Mesenchymal stem cell (in vitro differentiated cells and primary cell): ENCODE results near the gene CFAP97.
"Not testable (repeated sequence)": the region's sequence is repeated elsewhere in the genome, so short reads cannot be mapped to it uniquely, and the experiment has no call there.

Source experiments
- DNase-seq: peaks from one replicate; pipeline ENCODE4 v3.0.0-alpha.2; 2013
- H2AFZ ChIP-seq: one replicate; pipeline ENCODE4 v1.6.1; 2013; ENCODE audit warnings: low read depth, mild to moderate bottlenecking, control low read depth, inconsistent platforms, low read length, moderate library complexity
- H2AK5ac ChIP-seq: 2 replicates; pipeline ENCODE4 v1.6.1; 2013; ENCODE audit warnings: low read length, moderate library complexity, mild to moderate bottlenecking, inconsistent platforms; ENCODE audit not compliant: severe bottlenecking
- H2BK120ac ChIP-seq: one replicate; pipeline ENCODE4 v1.6.1; 2013; ENCODE audit warnings: low read depth, mild to moderate bottlenecking, inconsistent platforms, low read length, moderate library complexity
- H2BK12ac ChIP-seq, 2 experiments: one replicate each; pipeline ENCODE4 v1.6.1; 2013; ENCODE audit warnings: inconsistent platforms in 2 of 2, low read length in 2 of 2, mild to moderate bottlenecking in 2 of 2, moderate library complexity in 2 of 2, control low read depth in 1 of 2
- H2BK15ac ChIP-seq: one replicate; pipeline ENCODE4 v1.6.1; 2013; ENCODE audit warnings: mild to moderate bottlenecking, low read depth, inconsistent platforms; ENCODE audit not compliant: poor library complexity, severe bottlenecking
- H2BK5ac ChIP-seq: 2 replicates; pipeline ENCODE4 v1.6.1; 2013; ENCODE audit warnings: low read depth, mild to moderate bottlenecking, low read length, control low read depth, inconsistent platforms; ENCODE audit not compliant: poor library complexity, severe bottlenecking
- H3K14ac ChIP-seq, 2 experiments: one replicate each; pipeline ENCODE4 v1.6.1; 2013; ENCODE audit warnings: inconsistent platforms in 2 of 2, low read length in 2 of 2, control low read depth in 1 of 2, mild to moderate bottlenecking in 1 of 2, moderate library complexity in 1 of 2
- H3K18ac ChIP-seq, 2 experiments: one replicate each; pipeline ENCODE4 v1.6.1; 2013; ENCODE audit warnings: inconsistent platforms in 2 of 2, low read length in 2 of 2, control low read depth in 1 of 2, low read depth in 1 of 2, mild to moderate bottlenecking in 1 of 2
- H3K23ac ChIP-seq, 2 experiments: one replicate each; pipeline ENCODE4 v1.6.1; 2013; ENCODE audit warnings: inconsistent platforms in 2 of 2, low read length in 2 of 2, mild to moderate bottlenecking in 2 of 2, moderate library complexity in 2 of 2, control low read depth in 1 of 2
- H3K27ac ChIP-seq: 2 replicates; pipeline ENCODE4 v1.5.1; 2013; ENCODE audit warnings: mild to moderate bottlenecking, moderate library complexity, low read length, control low read depth, inconsistent platforms; ENCODE audit not compliant: poor library complexity, severe bottlenecking
- H3K27me3 ChIP-seq, 2 experiments: 2 replicates each; pipeline versions ENCODE4 v1.6.1 to v1.7.0; 2013; ENCODE audit warnings: low read length in 2 of 2, mild to moderate bottlenecking in 2 of 2, moderate library complexity in 2 of 2, control low read depth in 1 of 2, inconsistent platforms in 1 of 2; ENCODE audit not compliant: control insufficient read depth in 1 of 2, insufficient read depth in 1 of 2
- H3K36me3 ChIP-seq, 2 experiments: 2 replicates each; pipeline versions ENCODE4 v1.6.1 to v1.7.0; 2013; ENCODE audit warnings: low read length in 2 of 2, control low read depth in 1 of 2, inconsistent platforms in 1 of 2, low read depth in 1 of 2, mild to moderate bottlenecking in 1 of 2; ENCODE audit not compliant: insufficient read depth in 2 of 2, control insufficient read depth in 1 of 2
- H3K4ac ChIP-seq, 2 experiments: one replicate each; pipeline ENCODE4 v1.6.1; 2013; ENCODE audit warnings: inconsistent platforms in 2 of 2, low read length in 2 of 2, mild to moderate bottlenecking in 2 of 2, moderate library complexity in 2 of 2, control low read depth in 1 of 2, low read depth in 1 of 2
- H3K4me1 ChIP-seq: 2 replicates; pipeline ENCODE4 v1.6.1; 2013; ENCODE audit warnings: low read depth, low read length, control low read depth; ENCODE audit not compliant: control insufficient read depth, insufficient read depth
- H3K4me2 ChIP-seq: 2 replicates; pipeline ENCODE4 v1.6.1; 2013; ENCODE audit warnings: low read length, mild to moderate bottlenecking, inconsistent platforms; ENCODE audit not compliant: poor library complexity, severe bottlenecking
- H3K4me3 ChIP-seq, 2 experiments: 2 replicates each; pipeline versions ENCODE4 v1.5.1 to v1.7.0; 2013; ENCODE audit warnings: low read length in 2 of 2, mild to moderate bottlenecking in 2 of 2, control low read depth in 1 of 2, low read depth in 1 of 2; ENCODE audit not compliant: insufficient read depth in 1 of 2
- H3K79me1 ChIP-seq: replicated peaks from 2 replicates; pipeline ENCODE4 v1.6.1; 2013; ENCODE audit warnings: mild to moderate bottlenecking, control low read depth, low read length, inconsistent platforms; ENCODE audit not compliant: poor library complexity, severe bottlenecking
- H3K9ac ChIP-seq: 2 replicates; pipeline ENCODE4 v1.7.0; 2013; ENCODE audit warnings: mild to moderate bottlenecking, low read length, moderate library complexity
- H3K9me3 ChIP-seq: 2 replicates; pipeline ENCODE4 v1.7.0; 2013; ENCODE audit warnings: mild to moderate bottlenecking, low read length; ENCODE audit not compliant: control insufficient read depth
- H4K8ac ChIP-seq: one replicate; pipeline ENCODE4 v1.6.1; 2013; ENCODE audit warnings: inconsistent platforms, mild to moderate bottlenecking, low read length, moderate library complexity
- H4K91ac ChIP-seq: one replicate; pipeline ENCODE4 v1.6.1; 2013; ENCODE audit warnings: mild to moderate bottlenecking, low read length, inconsistent platforms
- WGBS: methylation state at CpG from one replicate; pipeline ENCODE4 v1.1.7; 2013; ENCODE audit warnings: mixed read lengths; 5-methylcytosine and 5-hydroxymethylcytosine counted together

Gene CFAP97

GRCh38 chr4:185240486-185240885 is 36.7 kb upstream of the CFAP97 start:
- not testable (repeated sequence) for H2BK12ac ChIP-seq, H3K23ac ChIP-seq, H2BK5ac ChIP-seq, H3K27ac ChIP-seq, H3K4me1 ChIP-seq, H3K36me3 ChIP-seq, DNase-seq, H3K4me3 ChIP-seq, H4K91ac ChIP-seq, H3K4me2 ChIP-seq, H2AK5ac ChIP-seq, H2BK15ac ChIP-seq, H3K14ac ChIP-seq, H4K8ac ChIP-seq, H3K4ac ChIP-seq, H3K27me3 ChIP-seq, H2BK120ac ChIP-seq, H3K9me3 ChIP-seq, H3K9ac ChIP-seq, H2AFZ ChIP-seq, H3K18ac ChIP-seq
- no CpG with 5 or more reads among the region's 32 CpGs for WGBS
- peaks cover 29% of the 10 kb centered on the region for H3K79me1 ChIP-seq

GRCh38 chr4:185238750-185239149 is 35.0 kb upstream of the CFAP97 start:
- no peak overlapping the region for H4K91ac ChIP-seq
- no peaks in the 10 kb centered on the region for H3K27me3 ChIP-seq
- peak; percentile 22 for DNase-seq
- H4K8ac ChIP-seq, result no peak overlapping the region
- H2BK120ac ChIP-seq, result no peak overlapping the region
- no peak overlapping the region for H2AK5ac ChIP-seq
- peak overlapping the region in 1 of 2 experiments; percentile 16 for H2BK12ac ChIP-seq
- no peaks in the 10 kb centered on the region for H3K36me3 ChIP-seq
- no peak overlapping the region for H3K4me3 ChIP-seq
- no peak overlapping the region for H3K23ac ChIP-seq
- H3K4me1 ChIP-seq, result no peaks in the 10 kb centered on the region
- 98% methylated on average over 4 of the region's 4 CpGs for WGBS
- H3K4me2 ChIP-seq, result no peak overlapping the region
- no peak overlapping the region for H2AFZ ChIP-seq
- peak overlapping the region; percentile 60 for H3K9ac ChIP-seq
- H3K14ac ChIP-seq, result no peak overlapping the region
- H3K79me1 ChIP-seq, result peaks cover 28% of the 10 kb centered on the region
- H3K9me3 ChIP-seq, result no peaks in the 10 kb centered on the region
- H3K27ac ChIP-seq, result no peak overlapping the region
- peak overlapping the region in 1 of 2 experiments; percentile 49 for H3K18ac ChIP-seq
- H2BK5ac ChIP-seq, result no peak overlapping the region
- no peak overlapping the region for H3K4ac ChIP-seq
- H2BK15ac ChIP-seq, result no peak overlapping the region

GRCh38 chr4:185238215-185238681 is 34.4 kb upstream of the CFAP97 start:
- H4K8ac ChIP-seq, result no peak overlapping the region
- no peak overlapping the region for H2BK15ac ChIP-seq
- H3K79me1 ChIP-seq, result peaks cover 26% of the 10 kb centered on the region
- H2BK5ac ChIP-seq, result no peak overlapping the region
- no peaks in the 10 kb centered on the region for H3K9me3 ChIP-seq
- peak overlapping the region; percentile 60 for H3K9ac ChIP-seq
- H3K14ac ChIP-seq, result no peak overlapping the region
- no peaks in the 10 kb centered on the region for H3K36me3 ChIP-seq
- no peaks in the 10 kb centered on the region for H3K27me3 ChIP-seq
- H4K91ac ChIP-seq, result no peak overlapping the region
- WGBS, result 57% methylated on average over 5 of the region's 5 CpGs
- H3K23ac ChIP-seq, result no peak overlapping the region
- no peaks in the 10 kb centered on the region for H3K4me1 ChIP-seq
- H2AK5ac ChIP-seq, result no peak overlapping the region
- no peak overlapping the region for H3K4me2 ChIP-seq
- H3K27ac ChIP-seq, result no peak overlapping the region
- no peak overlapping the region for H2AFZ ChIP-seq
- peak overlapping the region; percentile 85 for H2BK120ac ChIP-seq
- H2BK12ac ChIP-seq, result peak overlapping the region in 1 of 2 experiments; percentile 4
- H3K4ac ChIP-seq, result no peak overlapping the region
- DNase-seq, result peak; percentile 77
- no peak overlapping the region for H3K4me3 ChIP-seq
- peak overlapping the region in 1 of 2 experiments; percentile 86 for H3K18ac ChIP-seq

- no peaks in the 10 kb centered on the region for H3K9me3 ChIP-seq
- WGBS, result 0% methylated on average over 1 of the region's 3 CpGs
- H3K18ac ChIP-seq, result peak overlapping the region in 1 of 2 experiments; percentile 34
- H3K23ac ChIP-seq, result no peak overlapping the region
- H2BK5ac ChIP-seq, result no peak overlapping the region
- H3K79me1 ChIP-seq, result peaks cover 20% of the 10 kb centered on the region
- no peak overlapping the region for H3K4ac ChIP-seq
- no peak overlapping the region for H3K4me3 ChIP-seq
- no peaks in the 10 kb centered on the region for H3K27me3 ChIP-seq
- H2BK12ac ChIP-seq, result no peak overlapping the region
- peaks cover 1% of the 10 kb centered on the region for H3K4me1 ChIP-seq
- H2AFZ ChIP-seq, result no peak overlapping the region
- H2BK120ac ChIP-seq, result no peak overlapping the region
- no peak overlapping the region for H4K91ac ChIP-seq
- no peak overlapping the region for H4K8ac ChIP-seq
- no peaks in the 10 kb centered on the region for H3K36me3 ChIP-seq
- H3K14ac ChIP-seq, result no peak overlapping the region
- no peak overlapping the region for H3K4me2 ChIP-seq
- no peak overlapping the region for H2AK5ac ChIP-seq
- no peak overlapping the region for H2BK15ac ChIP-seq
- H3K27ac ChIP-seq, result no peak overlapping the region
- peak; percentile 84 for DNase-seq
- H3K9ac ChIP-seq, result peak overlapping the region; percentile 31
Observed at GRCh38 chr4:185237175-185237574, 33.4 kb upstream of the CFAP97 start.
